GM12891 (cell line): ENCODE measurements around the gene CES3.

Experiments used
- POLR2A ChIP-seq: IDR thresholded peaks from 2 replicates; pipeline ENCODE4 v1.6.1; 2011; ENCODE audit warnings: low read depth, low read length, control low read depth
- POLR2AphosphoS5 ChIP-seq: IDR thresholded peaks from 2 replicates; pipeline ENCODE4 v1.6.1; 2011; ENCODE audit warnings: low read depth, low read length, control low read depth
- SPI1 ChIP-seq: IDR thresholded peaks from 2 replicates; pipeline ENCODE4 v1.6.1; 2011; ENCODE audit warnings: low read depth, low read length, control low read depth
- TAF1 ChIP-seq: IDR thresholded peaks from 2 replicates; pipeline ENCODE4 v1.6.1; 2011; ENCODE audit warnings: low read depth, low read length, control low read depth

DNA sequence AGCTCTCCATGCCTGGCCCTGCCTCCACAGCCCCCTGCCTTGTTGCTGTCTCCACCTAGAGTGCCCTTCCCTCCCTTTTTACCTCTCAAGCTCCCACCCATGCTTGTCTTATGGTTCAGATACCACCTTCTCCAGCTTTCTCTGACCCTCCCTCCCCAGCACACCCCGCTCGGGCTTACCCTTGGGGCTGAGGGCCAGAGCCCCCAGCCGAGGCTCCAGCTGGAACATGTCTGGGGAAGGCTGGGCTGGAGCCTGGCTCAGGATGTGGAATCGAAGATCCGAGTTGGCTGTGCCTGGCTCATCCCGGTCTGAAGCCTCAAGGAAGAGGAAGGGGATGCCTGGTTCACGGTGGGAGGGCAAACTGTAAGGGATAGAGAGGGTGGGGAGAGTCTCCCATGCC, 46.0 kb upstream of the CES3 start:
- TF ChIP-seq POLR2A (no peak), POLR2AphosphoS5 (no peak), TAF1 (no peak), SPI1 (no peak)
